ENCODE data around the gene HENMT1.

The HENMT1 gene

DNA sequence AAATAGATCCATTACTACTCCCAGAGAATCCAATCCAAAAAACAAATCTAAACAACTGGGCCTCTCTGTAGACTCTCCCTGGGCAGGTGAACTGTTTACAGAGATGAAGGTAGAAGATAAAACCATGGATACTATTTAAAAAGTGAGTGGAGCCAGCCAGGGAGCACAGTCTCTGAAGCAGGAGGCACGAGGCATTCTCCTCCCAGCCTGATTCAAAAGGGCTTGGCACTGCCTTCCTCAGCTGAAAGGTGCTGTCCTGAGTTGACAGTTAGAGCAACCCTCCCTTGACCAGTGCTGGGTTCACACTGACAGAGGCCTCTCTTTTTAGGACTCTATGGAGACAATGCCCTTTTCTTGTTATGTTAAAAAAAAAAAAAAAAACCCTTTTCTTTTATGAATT is 36.8 kb downstream of the HENMT1 start:
- no peak for DNase-seq

- DNase-seq = no peak
These were observed 43.2 kb downstream of the HENMT1 start for GRCh38 chr1:108617724-108618056.

DNA sequence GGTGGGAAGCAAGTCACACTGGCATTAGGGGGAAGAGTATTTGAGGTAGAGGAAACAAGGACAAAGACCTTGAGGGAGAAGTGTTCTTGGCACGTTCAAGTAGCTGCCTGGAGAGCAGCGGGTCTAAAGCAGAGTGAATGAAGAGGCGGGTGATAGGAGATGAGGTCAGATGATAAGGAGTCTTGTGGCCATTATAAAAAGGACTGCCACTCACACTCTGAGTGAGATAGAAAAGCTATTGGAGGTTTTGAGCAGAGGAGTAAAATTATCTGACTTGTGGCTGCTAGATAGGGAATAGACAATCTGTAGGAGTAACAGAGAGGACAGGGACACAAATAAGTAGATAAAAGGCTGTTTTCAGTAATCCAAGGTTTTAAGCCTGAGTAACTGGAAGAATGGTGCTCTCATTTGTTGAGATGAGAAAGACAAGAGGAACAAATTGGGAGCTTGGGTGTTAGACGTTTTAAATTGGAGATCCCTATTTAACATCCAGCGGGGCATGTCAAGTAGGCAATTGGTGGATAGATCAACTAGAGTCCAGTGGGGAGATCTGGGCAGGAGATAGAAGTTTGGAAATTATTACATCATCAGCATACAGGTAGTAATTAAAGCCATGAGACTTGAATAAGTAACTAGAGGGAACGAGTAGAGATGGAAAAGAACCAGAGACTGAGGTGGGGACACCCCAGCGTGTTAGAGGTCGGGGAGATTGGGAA is 43.7 kb downstream of the HENMT1 start:
- DNase-seq = no peak

GRCh38 chr1:108615544-108615943 is 45.3 kb downstream of the HENMT1 start:
- DNase-seq = no peak

GRCh38 chr1:108612496-108612895 is 48.4 kb downstream of the HENMT1 start:
- DNase-seq = no peak

- no peak for DNase-seq
These were observed 48.9 kb downstream of the HENMT1 start for GRCh38 chr1:108611984-108612383.

GRCh38 chr1:108610073-108610472 is 50.8 kb downstream of the HENMT1 start:
- no peak for DNase-seq

GRCh38 chr1:108609483-108610049 is 51.3 kb downstream of the HENMT1 start:
- DNase-seq = no peak

DNA sequence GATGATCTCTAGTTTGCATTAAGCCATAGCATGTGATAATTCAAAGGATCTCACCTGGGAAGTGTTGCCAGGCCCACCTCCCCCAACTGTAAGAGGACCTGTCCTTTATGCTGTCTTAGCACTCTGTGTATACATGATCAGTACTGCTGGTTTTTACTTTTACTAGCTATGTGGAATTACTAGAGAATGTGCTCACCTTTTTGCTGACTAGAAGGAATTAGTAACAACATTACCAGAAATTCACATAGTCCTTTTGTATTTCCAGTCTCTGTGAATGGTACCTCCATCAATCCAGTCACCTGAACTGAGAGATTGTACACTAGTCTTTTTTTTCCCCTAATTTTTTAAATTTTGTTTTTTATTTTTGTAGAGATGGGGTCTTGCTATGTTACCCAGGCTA is 54.4 kb downstream of the HENMT1 start:
- no peak for DNase-seq

DNA sequence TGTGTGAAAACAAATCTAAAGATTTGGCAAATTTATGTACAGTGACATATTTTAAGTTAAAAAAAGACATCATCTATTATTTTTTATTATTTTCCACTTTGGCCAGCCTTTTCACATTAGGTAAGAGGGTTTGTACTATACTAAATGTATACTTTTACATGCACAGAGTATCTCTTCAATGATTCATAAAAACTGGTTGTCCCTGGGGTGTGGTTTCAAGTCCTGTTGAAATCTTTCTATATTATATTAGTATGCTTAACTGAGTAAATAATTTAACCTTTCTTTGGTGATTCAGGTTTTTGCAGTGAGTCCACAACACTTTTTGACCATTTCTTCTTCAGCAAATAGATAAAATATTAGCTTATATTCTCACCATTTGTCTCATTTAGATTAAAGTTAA is 55.3 kb downstream of the HENMT1 start:
- DNase-seq = no peak

GRCh38 chr1:108601708-108602410 is 59.0 kb downstream of the HENMT1 start:
- DNase-seq = no peak

DNA sequence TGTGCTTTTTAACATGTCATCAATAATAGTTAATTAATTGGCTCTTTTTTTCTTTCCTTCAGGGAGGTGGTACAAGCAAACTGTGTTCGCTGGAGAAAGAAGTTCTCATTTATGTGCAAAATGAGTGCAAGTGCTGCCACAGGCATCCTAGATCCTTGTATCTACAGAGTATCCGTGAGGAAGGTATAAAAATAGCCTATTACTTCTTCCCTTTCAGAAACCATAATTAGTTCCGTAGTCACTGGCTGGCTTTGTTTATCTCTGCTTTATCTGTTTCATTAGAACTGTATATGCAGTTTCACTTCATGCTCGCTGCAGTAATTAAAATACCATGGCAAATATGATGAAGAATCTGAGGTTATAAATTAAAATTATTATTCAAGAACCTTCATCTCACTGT is 60.4 kb downstream of the HENMT1 start:
- DNase-seq = no peak

GRCh38 chr1:108598340-108598739 is 62.6 kb downstream of the HENMT1 start:
- DNase-seq = no peak
